ENCODE results near the gene PLCZ1.
"Not testable (repeated sequence)": the region's sequence is repeated elsewhere in the genome, so short reads cannot be mapped to it uniquely, and the experiment has no call there.

Gene PLCZ1

GRCh38 chr12:18737819-18738218 is at the start of gene PLCZ1, which contains the start of gene CAPZA3:
Gene PLCZ1, minus strand, starts transcription at chr12:18738012. Its CDS starts 641 bp downstream, at chr12:18737371.
Gene CAPZA3, plus strand, starts transcription at chr12:18738119. Its CDS starts 150 bp downstream, at chr12:18738269.
- no peak for DNase-seq

GRCh38 chr12:18785465-18785864 is 47.7 kb upstream of the PLCZ1 start:
- not testable (repeated sequence) for DNase-seq

- DNase-seq, result no peak
These were observed 45.0 kb upstream of the PLCZ1 start for GRCh38 chr12:18782827-18783226.

GRCh38 chr12:18766479-18766878 is 28.7 kb upstream of the PLCZ1 start:
- DNase-seq, result not testable (repeated sequence)

- no peak for DNase-seq
These were observed 17.5 kb upstream of the PLCZ1 start for GRCh38 chr12:18755341-18755740.

GRCh38 chr12:18754124-18754707 is 16.4 kb upstream of the PLCZ1 start:
- DNase-seq, result no peak

GRCh38 chr12:18753481-18754123 is 15.8 kb upstream of the PLCZ1 start:
- DNase-seq, result no peak

GRCh38 chr12:18752947-18753346 is 15.1 kb upstream of the PLCZ1 start:
- DNase-seq, result no peak

GRCh38 chr12:18752280-18752920 is 14.6 kb upstream of the PLCZ1 start:
- DNase-seq, result no peak

- no peak for DNase-seq
These were observed 14.1 kb upstream of the PLCZ1 start for GRCh38 chr12:18751866-18752265.

- no peak for DNase-seq
These were observed 12.3 kb upstream of the PLCZ1 start for GRCh38 chr12:18750085-18750484.

GRCh38 chr12:18749386-18749957 is 11.7 kb upstream of the PLCZ1 start:
- no peak for DNase-seq

- no peak for DNase-seq
These were observed 10.1 kb upstream of the PLCZ1 start for GRCh38 chr12:18747895-18748294.

GRCh38 chr12:18731156-18731555 is 6.7 kb downstream of the PLCZ1 start:
- DNase-seq, result no peak

GRCh38 chr12:18723752-18724151 is 14.1 kb downstream of the PLCZ1 start:
- no peak for DNase-seq

- no peak for DNase-seq
These were observed 16.4 kb downstream of the PLCZ1 start for GRCh38 chr12:18721452-18721851.

- no peak for DNase-seq
These were observed 17.1 kb downstream of the PLCZ1 start for GRCh38 chr12:18720690-18721089.

GRCh38 chr12:18719922-18720510 is 17.8 kb downstream of the PLCZ1 start:
- DNase-seq, result no peak

- no peak for DNase-seq
These were observed 19.4 kb downstream of the PLCZ1 start for GRCh38 chr12:18718462-18718861.

- no peak for DNase-seq
These were observed 21.6 kb downstream of the PLCZ1 start for GRCh38 chr12:18716236-18716635.

GRCh38 chr12:18706798-18707197 is 31.0 kb downstream of the PLCZ1 start:
- no peak for DNase-seq

- DNase-seq, result no peak
These were observed 33.9 kb downstream of the PLCZ1 start for GRCh38 chr12:18703911-18704310.

GRCh38 chr12:18703321-18703720 is 34.5 kb downstream of the PLCZ1 start:
- no peak for DNase-seq

- DNase-seq, result no peak
These were observed 37.5 kb downstream of the PLCZ1 start for GRCh38 chr12:18700271-18700670.

Measured in activated CD4-positive, alpha-beta T cell treated with anti-CD3 and anti-CD28 coated beads, Interleukin-2, amount 50 U/mL, for 1 hour (primary cell).